Measurements from ENCODE around the gene LDHAL6B.

GRCh38 chr15:59249816-59250215 is 43.2 kb downstream of the LDHAL6B start:
- TF ChIP-seq CTCF (IDR thresholded peaks at IDR 0.05) (no peak), EP300 (IDR thresholded peaks at IDR 0.05) (no peak), POLR2AphosphoS5 (IDR thresholded peaks at IDR 0.05) (no peak)

Measured in stomach (tissue), 4 donors.